ENCODE measurements around the gene ZMYND8. TPM values are rescaled to one million over a fixed set of nuclear protein-coding genes. Genes with fewer than 3 reads are reported as not detected.

The ZMYND8 gene
- total and polyA plus RNA-seq, 2 of the 8 experiments (the other 6 are each of a cell fraction or from before 2014, with no cell fraction given) = 50.5 to 163 TPM

- H4K5ac ChIP-seq (ENCODE audit: insufficient read length, low read depth, low read length) = no peak overlapping the region
- peaks cover 0 to 5% of the 10 kb centered on the region in 2 experiments for H4K20me1 ChIP-seq (replicated peaks in 1 of 2; ENCODE audit: control insufficient read depth in 1 of 2, insufficient read depth in 2 of 2, low read length in 2 of 2)
- peaks cover 0 to 86% of the 10 kb centered on the region in 2 experiments; a peak in 3 of 4 replicates for H3K79me2 ChIP-seq (ENCODE audit: control insufficient read depth in 1 of 2, insufficient read depth in 2 of 2, low read length in 2 of 2)
- H3K4me3 ChIP-seq (ENCODE audit: extremely low read depth in 1 of 4, insufficient read depth in 2 of 4, low read depth in 3 of 4, low read length in 4 of 4) = no peak overlapping the region
- H3K9ac ChIP-seq (replicated peaks in 1 of 4; ENCODE audit: extremely low read depth in 1 of 4, low read depth in 3 of 4, low read length in 3 of 4) = no peak overlapping the region
- no peaks in the 10 kb centered on the region for H3K23me2 ChIP-seq (ENCODE audit: low read depth, low read length)
- peaks cover 22 to 73% (median 49%) of the 10 kb centered on the region in 4 experiments for H3K36me3 ChIP-seq (ENCODE audit: control insufficient read depth in 2 of 4, insufficient read depth in 4 of 4, low read length in 3 of 4)
- no peak overlapping the region for H2AFZ ChIP-seq (ENCODE audit: low read length)
- no peak for FAIRE-seq
- H2BK15ac ChIP-seq (ENCODE audit: low read length) = no peak overlapping the region
- H4K91ac ChIP-seq (replicated peaks; ENCODE audit: insufficient read length, low read length) = no peak overlapping the region
- H3K9me3 ChIP-seq (ENCODE audit: insufficient read depth in 2 of 2, low read depth in 1 of 2, low read length in 1 of 2) = no peaks in the 10 kb centered on the region
- ChIA-PET POLR2A (ENCODE audit: partially characterized antibody) (interaction anchor here (0.8 to 9.9 kb wide), 7 partner anchors 9 to 109 kb away, joined by 3 to 71 read pairs (median 4); no protein-coding TSS in a partner anchor), CTCF (ENCODE audit: partially characterized antibody) (interaction anchor here (0.6 to 6.5 kb wide), 9 partner anchors 25 to 112 kb away, joined by 3 to 179 read pairs (median 3); no protein-coding TSS in a partner anchor)
- H2BK20ac ChIP-seq (ENCODE audit: low read length) = no peak overlapping the region
- 92% methylated on average over 6 of the region's 6 CpGs; no CpG with 5 or more reads in 1 of the 2 experiments for WGBS, 2 experiments (ENCODE audit: extremely low coverage in 1 of 2, insufficient coverage in 1 of 2, insufficient read length in 1 of 2, insufficient replicate concordance in 2 of 2, low coverage in 1 of 2, low lambda C conversion rate in 2 of 2, missing lambda C conversion rate in 1 of 2)
- DNase-seq (ENCODE audit: low read depth in 1 of 2, low spot score in 2 of 2) = no peak
- no peak overlapping the region for H3K27ac ChIP-seq (ENCODE audit: low read depth, low read length)
- peaks cover 0 to 3% (median under 1%) of the 10 kb centered on the region in 4 experiments; a peak in 2 of 7 replicates for H3K4me1 ChIP-seq (replicated peaks in 1 of 4; ENCODE audit: control insufficient read depth in 3 of 4, insufficient read depth in 4 of 4, low read length in 3 of 4)
- no peak overlapping the region for H3K18ac ChIP-seq (ENCODE audit: extremely low read depth, low read length)
- H3K27me3 ChIP-seq (replicated peaks in 1 of 4; ENCODE audit: control insufficient read depth in 3 of 4, extremely low read depth in 1 of 4, insufficient read depth in 3 of 4, low read length in 3 of 4) = no peaks in the 10 kb centered on the region
- H3K4me2 ChIP-seq (ENCODE audit: insufficient read depth in 1 of 2, low read depth in 2 of 2, low read length in 2 of 2) = no peak overlapping the region
- peaks cover 8% of the 10 kb centered on the region; the same call in 1 of the 2 replicates for H3K79me1 ChIP-seq (ENCODE audit: low read depth, low read length)
- H3K4ac ChIP-seq (replicated peaks; ENCODE audit: insufficient read length, low read depth, low read length) = no peak overlapping the region
- H3K23ac ChIP-seq (ENCODE audit: insufficient read length) = no peak overlapping the region
- no peak overlapping the region for H2BK12ac ChIP-seq (ENCODE audit: low read depth, low read length)
- no peak overlapping the region for H2AK5ac ChIP-seq (ENCODE audit: low read depth, low read length)
- no peak overlapping the region; the same call in 1 of the 2 replicates for H2BK5ac ChIP-seq (ENCODE audit: low read depth, low read length)
- H3K56ac ChIP-seq (replicated peaks; ENCODE audit: insufficient read length, low read depth, low read length) = no peak overlapping the region
- no peak overlapping the region for H2BK120ac ChIP-seq (replicated peaks; ENCODE audit: low read depth, low read length)
- no peak overlapping the region for H3K14ac ChIP-seq (ENCODE audit: insufficient read length)
- H4K8ac ChIP-seq (ENCODE audit: extremely low read depth, insufficient read depth, low read length) = no peak overlapping the region
- TF ChIP-seq EP300 (IDR thresholded peaks at IDR 0.05; ENCODE audit: borderline replicate concordance in 1 of 2, low read depth in 2 of 2, low read length in 2 of 2) = no peak
- TF ChIP-seq SUZ12 (IDR thresholded peaks at IDR 0.05; ENCODE audit: low read length) = no peak
- TF ChIP-seq SAP30 (IDR thresholded peaks at IDR 0.05; ENCODE audit: insufficient read depth, insufficient replicate concordance, low read length) = no peak
These were observed 81.0 kb downstream of the ZMYND8 start for GRCh38 chr20:47275548-47275947.

Data from H1 (cell line).